HuH-7.5 (cell line): Measurements from ENCODE around the gene CAD.
"Not testable (repeated sequence)": the region's sequence is repeated elsewhere in the genome, so short reads cannot be mapped to it uniquely, and the experiment has no call there.

Experiments
- DNase-seq: peaks from one replicate; pipeline ENCODE4 v3.0.0; 2011; ENCODE audit warnings: low spot score

Gene CAD

DNA sequence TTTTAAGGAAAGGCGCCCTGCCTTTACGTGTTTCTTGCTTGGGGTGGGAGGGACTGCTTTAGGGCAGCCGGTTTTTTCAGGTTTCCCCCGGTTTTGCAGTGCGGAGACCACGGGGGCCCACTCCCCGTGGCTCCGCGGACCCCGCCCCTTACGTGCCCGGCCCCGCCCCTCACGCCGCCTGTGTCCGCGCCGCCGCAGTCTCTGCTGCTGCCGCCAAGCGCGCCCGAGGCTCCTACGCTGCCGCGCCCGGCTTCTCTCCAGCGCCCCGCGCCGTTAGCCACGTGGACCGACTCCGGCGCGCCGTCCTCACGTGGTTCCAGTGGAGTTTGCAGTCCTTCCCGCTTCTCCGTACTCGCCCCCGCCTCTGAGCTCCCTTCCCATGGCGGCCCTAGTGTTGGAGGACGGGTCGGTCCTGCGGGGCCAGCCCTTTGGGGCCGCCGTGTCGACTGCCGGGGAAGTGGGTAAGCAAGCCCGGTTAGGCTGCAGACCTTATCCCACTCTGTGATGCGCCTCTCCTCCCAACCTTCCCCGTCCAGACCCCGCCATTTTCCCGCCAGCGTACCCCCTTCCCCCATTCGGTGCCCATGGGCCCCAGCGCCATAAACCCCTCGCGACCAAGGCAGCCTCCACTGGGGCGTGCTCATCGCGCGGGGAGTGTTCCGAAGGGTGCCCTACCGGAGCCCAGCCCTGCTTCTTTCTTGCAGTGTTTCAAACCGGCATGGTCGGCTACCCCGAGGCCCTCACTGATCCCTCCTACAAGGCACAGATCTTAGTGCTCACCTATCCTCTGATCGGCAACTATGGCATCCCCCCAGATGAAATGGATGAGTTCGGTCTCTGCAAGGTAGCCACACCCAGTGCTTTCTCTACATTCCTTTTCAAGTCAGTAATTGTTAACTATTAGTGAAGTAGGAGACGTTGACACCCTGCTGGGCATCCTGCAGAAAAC lies at the start of gene CAD:
CAD (plus strand) TSS at position 197 of the 949 bp plus-strand sequence; CDS start at position 380, 183 bp downstream.
- peak; percentile 71 for DNase-seq

DNA sequence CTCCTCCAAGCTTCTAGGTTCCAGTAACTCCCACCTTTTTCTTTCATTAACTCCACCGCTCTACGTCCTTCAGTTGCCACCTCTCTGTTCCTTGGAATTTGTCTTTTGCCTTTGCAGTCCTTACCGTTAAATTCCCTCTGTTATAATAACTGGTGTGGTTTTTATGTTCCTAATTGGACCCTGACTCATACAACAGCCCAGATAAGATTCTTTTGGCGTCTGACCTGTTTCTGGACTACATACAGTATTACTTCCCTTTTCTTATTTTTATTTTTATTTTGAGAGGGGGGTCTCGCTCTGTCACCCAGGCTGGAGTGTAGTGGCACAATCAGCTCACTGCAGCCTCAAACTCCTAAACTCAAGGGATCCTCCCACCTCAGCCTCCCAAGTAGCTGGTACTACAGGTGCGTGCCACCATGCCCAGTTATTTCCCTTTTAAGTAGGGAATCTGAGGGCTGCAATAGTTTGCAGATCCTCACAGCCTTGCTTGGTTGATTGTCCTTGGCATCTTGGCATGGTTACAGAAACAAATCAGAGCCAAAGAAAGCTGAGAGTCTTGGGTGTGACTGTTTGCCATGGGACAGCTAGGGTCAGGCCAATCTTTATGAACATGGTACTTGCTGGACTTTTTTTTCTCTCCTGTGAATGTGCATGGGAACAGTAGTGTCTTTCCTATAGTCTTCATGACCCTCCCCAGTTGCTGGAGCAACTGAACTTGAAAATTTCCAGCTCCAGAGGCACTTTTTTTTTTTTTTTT lies 46.4 kb upstream of the CAD start:
- DNase-seq = no peak

DNA sequence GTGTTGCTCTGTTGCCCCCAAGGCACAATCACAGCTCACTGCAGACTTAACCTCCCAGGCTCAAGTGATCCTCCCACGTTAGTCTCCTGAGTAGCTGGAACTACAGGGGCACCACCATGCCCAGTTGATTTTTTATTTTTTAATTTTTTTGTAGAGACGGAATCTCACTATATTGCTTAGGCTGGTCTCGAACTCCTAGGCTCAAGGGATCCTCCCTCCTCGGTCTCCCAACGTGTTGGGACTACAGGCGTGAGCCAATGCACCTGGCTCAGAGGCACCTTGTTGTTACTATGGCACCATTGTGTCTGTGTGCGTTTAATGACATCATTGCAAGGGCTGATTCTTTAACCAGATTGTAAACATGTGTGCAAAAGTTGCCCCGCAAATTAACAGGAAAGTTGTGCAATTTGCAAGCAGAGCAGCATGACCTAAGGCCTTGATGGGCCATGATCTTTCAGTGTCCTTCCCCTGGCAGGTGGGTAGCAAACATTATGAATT lies 45.8 kb upstream of the CAD start:
- peak; percentile 40 for DNase-seq

DNA sequence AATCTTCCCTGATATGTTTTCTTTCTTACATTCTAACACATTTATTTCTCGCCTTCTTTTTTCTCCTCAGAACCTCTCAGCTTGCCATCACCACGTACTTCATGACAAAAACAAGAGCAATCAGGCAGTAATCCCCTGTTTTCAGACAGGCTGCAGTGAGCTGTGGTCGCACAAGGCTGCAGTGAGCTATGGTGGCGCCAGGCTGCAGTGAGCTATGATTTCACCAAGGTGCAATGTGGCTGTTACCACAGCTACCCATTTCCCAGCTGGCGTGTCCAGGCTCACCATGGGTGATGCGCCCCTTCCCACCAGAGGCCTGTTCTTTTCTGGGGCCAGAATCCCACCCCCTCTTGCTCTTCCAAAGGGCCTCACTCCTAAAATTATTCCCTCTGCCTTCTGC lies 42.5 kb upstream of the CAD start:
- no peak for DNase-seq

DNA sequence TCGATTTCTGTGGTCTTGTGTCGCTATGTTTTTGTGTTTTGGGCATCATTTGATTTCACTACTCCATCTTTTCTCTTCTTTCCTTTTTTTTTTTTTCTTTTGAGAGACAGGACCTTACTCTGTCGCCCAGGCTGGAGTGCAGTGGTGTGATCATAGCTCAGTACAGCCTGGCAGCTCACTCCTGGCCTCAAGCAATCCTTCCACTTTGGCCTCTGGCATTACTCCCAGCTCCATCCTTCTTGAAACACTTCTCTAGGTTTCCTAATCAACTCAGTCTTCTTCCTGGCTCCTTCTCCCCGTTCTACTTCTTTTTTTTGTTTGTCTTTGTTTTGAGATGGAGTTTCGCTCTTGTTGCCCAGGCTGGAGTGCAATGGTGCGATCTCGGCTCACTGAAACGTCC lies 41.8 kb upstream of the CAD start:
- no peak for DNase-seq

DNA sequence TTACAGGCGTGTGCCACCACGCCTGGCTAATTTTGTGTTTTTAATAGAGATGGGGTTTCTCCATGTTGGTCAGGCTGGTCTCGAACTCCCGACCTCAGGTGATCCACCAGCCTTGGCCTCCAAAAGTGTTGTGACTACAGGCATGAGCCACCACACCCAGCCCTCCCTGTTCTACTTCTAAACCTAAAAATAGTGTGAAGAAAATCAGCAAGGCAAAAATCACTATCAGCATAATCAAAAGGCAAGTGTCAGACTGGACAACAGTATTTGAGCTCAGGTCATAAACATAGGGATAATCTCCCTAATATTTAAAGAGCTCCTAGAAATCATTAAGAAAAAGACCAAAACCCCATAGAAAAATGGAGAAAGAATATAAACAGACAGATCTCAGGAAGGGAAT lies 41.4 kb upstream of the CAD start:
- DNase-seq = not testable (repeated sequence)

DNA sequence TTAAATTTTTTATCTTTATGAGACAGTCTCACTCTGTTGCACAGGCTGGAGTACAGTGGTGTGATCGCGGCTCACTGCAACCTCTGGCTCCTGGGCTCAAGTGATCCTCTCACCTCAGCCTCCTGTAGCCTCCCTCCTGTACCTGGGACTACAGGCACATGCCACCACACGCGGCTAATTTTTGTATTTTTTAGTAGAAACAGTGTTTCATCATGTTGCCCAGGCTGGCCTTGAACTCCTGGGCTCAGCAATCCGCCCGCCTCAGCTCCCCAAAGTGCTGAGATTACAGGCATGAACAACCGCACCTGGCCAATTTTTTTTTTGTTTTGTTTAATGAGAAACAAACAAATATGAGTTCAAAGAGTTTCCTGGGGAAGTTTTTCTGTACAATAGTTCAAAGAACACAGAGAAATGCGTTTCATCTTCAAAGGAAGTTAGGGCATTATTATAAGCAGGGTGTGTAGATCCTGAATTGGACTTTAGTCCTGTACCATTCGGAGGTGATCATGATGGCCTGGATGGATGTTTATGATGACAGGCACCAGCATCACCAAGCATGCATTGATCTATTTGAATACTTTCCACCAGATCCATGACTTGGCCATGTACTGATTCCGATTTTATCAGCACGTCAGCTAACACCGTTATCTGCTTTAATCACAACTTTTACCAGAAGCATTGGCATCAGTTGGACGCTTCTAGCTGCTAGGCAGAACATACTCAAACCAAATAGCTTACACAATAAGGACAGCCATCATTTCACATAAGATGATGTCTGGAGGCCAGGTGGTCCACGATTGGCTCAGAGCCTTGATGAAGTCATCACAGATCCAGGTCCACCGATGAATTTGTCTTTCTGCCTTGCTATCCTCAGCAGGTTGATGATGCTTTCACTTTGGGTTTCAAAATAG lies 39.5 kb upstream of the CAD start:
- DNase-seq = no peak

DNA sequence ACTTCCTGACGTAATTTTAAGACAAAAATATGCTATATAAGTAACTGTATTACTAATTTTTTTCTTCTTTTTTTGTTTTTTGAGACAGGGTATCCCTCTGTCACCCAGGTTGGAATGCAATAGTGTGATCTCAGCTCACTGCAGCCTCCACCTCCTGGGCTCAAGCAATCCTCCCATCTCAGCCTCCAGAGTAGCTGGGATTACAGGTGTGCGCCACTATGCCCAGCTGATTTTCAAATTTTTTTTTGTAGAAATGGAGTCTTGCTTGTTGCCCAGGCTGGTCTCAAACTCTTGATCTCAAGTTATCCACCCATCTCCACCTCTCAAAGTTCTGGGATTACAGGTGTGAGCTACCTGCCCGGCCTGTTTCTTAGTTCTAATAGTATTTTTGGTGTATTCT lies 38.7 kb upstream of the CAD start:
- no peak for DNase-seq

DNA sequence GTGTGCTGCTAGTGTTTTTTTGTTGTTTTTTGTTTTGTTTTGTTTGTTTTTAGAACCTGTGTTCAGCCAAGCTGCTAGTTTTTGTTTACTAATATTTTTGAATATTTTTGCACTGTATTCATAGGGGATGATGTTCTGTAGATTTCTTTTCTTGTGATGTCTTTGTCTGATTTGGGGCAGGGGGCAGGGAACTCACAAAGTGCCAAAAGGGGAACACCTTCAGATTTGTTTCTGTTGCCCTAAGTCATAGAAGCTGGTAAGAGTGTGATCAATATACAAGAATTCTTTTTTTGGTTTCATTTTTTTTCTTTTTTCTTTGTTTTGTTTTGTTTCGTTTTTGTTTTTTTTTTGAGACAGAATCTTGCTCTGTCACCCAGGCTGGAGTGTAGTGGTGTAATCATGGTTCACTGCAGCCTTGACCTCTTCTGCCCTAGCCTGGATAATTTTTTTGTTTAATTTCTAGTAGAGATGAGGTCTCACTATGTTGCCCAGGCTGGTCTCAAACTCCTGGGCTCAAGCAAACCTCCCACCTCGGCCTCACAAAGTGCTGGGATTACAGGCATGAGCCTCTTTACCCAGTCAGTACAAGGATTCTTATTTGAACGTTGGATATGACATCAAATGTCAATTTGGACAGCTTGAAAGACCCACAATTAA lies 37.7 kb upstream of the CAD start:
- no peak for DNase-seq

DNA sequence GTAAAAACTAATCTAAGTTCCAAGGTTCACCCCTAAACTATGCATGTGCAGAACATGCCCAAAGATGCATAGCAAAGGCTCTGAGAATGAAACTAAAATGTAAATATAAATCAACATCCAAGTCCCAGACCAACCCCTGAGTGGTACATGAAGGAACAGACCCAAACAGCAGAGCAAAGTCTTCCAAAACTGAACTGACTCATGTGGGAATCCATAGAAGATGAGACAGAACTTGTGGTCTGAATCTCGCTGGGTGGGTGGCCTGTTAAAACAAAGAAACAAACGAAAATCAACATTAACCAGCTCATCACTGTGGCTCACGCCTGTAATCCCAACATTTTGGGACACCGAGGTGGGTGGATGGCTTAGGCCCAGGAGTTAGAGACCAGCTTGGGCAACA lies 34.8 kb upstream of the CAD start:
- no peak for DNase-seq

DNA sequence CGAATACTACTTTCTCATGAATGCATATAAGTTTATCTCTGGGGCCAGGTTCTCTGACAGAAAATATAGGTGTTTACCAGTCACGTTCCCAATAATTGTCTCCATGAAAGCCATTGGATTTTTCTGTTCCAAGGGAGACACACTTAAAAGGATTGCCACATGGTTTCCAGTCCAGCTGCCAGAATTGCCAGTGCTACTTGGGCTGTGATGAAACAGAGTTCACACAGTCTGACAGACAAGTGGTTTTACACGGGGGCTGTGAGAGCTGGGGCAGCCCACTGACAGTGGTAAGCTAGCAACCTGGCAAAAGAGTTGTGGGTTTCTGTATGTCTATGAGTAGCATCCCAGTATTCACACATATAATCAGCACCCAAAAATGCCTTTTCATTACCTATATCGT lies 33.1 kb upstream of the CAD start:
- no peak for DNase-seq

DNA sequence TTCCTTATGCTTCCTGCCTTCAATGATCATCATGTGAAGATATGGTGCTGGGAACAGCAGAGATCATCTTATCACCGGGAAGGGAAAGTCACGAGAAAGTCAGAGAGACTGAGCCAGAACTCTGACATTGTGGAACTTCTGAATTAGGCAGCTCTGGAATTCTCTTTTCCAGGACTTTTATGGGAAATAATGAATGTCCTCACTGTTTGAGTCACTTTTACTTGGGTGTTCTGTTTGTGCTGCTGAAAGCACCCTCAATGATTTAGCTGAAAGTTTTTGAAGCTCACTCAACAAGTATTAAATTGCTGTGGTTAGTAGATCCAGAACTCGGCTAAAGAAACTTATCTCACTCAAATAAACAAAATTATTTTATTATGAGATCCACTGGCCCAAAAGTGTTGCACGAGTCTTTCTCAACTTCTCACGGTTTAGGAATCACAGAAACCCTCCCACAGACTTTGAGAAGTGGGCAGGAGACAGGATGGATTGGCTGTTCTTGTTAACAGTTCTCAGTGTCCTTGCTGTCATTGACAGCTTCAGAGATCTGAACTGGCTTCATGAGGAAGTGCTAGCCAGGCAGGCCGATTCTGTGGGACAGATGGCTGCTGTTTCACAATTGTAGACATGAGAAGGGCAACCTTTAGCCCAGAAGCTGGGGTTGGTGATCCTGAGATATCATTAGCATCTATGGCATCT lies 31.7 kb upstream of the CAD start:
- DNase-seq = no peak

DNA sequence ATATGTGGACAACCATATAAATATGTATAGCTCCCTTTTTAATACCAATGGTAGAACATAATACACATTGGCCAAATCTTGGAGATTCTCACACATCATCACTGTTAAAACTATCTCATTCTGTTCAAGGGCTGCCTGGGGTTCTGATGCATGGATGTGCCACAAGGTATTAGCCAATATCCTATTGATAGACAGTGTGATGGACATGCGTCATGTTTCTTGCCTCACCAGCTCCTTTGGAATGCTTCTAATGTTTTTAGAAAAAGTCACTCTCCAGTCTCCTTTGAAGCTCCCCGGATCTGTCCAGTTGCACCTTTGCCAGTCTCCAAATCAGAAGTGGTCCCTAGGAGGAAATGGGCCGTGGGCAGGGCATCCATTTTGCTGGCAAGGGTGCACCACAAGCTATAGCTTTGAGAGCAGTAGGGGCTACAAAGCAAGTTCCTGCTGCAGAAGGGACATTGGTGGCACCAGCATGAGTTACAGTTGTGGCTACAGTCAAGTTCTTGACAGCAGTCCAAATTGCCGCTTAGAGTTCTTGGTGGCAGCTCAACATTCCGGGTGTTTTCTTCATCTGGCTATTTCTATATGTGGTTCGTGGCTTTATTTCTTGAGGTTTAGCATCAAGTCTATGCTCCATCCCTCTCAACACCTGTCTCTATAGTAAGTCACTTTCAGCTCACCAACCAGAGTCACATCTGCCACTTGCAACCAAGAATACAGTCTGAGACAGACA lies 30.4 kb upstream of the CAD start:
- no peak for DNase-seq

DNA sequence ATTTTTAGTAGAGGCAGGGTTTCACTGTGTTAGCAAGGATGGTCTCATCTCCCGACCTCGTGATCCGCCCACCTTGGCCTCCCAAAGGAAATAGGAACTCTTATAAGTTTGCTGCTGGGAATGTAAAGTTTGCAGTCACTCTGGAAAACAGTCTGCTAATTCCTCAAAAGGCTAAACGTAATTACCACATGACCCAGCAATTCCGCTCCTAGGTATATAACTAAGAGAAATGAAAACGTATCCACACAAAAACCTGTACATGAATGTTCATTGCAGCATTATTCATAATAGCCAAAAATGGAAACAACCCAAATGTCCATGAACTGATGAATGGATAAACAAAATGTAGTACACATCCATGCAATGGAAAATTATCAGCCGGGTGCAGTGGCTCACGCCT lies 27.2 kb upstream of the CAD start:
- DNase-seq = no peak

DNA sequence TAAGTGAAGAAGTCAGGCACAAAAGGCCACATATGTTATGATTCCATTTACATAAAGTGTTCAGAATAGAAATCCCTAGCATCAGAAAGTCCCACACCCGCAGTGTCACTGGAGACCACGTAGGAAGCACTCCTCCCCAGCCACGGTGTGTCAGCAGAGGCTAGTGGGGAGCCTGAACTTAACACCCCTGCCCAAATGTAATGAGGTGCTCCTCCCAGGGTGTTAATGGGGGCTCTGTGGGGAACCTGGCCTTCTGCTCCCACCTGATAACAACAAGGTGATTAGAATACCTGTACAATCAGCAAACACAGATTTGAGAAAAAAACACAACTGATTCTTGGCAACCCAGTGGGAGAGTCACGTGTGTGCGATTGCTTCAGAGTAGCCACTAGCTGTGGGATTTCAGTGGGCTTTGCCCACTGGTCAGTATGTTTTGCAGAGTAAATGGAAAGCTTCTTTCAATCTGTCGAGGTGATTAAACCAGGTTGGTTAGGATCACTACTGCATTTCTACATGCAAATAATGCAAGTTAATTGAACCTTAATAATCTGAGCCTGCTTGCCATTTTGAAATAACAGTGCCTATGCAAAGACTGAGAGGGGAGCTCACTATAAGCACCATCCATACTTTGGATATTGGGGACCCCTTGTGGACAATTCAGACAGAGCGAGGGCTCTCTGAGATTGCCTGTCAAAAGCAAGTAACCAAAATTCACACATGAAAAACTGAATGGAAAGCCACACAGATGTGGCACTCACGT lies 25.9 kb upstream of the CAD start:
- DNase-seq = peak; percentile 37

DNA sequence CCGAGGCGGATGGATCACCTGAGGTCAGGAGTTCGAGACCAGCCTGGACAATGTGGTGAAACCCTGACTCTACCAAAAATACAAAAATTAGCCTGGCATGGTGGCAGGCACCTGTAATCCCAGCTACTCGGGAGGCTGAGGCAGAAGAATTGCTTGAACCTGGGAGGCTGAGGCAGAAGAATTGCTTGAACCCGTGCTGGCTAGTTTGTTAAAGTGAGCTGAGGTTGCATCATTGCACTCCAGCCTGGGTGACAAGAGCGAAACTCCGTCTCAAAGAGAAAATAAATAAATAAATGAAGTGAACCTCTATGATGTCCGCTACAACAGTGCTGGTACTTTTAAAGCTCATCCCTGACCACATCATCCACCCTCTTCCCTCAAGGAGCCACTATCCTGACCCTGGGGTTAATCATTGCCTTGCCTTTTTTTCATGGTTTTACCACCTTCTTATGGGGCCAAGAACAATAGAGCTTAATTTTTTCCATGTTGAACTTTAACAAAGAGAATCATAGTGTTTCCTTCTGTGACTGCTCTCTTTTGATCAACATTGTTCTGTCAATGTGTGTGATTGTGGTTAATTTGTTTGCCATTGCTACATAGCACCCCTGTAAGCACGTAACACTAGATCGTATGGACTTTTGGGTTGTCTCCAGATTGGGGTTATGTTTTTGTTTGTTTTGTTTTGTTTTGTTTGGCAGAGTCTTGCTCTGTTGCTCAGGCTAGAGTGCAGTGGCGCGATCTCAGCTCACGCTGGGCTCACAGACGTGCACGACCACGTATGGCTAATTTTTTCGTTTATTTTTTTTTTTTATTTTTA lies 22.4 kb upstream of the CAD start:
- no peak for DNase-seq

DNA sequence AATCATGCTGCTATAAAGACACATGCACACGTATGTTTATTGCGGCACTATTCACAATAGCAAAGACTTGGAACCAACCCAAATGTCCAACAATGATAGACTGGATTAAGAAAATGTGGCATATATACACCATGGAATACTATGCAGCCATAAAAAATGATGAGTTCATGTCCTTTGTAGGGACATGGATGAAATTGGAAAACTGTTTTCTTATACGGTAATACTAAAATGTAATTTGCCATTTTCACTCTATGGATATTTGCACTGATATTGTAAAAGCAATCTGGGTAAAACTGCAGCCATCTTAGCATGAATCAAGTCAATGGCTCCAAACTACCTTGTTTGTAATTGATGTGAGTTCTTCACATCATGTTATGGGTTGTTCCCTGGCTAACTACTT lies 21.4 kb upstream of the CAD start:
- not testable (repeated sequence) for DNase-seq

DNA sequence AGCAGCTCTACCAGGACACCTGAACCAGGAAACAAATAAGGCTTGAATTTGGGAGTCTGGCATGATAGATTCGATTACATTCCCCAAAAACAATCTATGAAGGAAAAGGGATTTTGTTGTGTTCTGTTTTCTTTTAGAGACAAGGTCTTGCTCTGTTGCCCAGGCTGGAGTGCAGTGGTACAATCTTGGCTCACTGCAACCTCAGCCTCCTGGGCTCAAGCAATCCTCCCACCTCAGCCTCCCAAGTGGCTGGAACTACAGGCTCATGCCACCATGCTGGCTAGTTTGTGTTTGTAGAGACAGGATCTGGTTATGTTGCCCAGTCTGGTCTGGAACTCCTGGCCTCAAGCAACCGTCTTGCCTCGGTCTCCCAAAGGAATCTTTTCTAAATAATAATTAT lies 19.1 kb upstream of the CAD start:
- DNase-seq = not testable (repeated sequence)
